ENCODE results near the gene IL7R. TPM values are rescaled to one million over a fixed set of nuclear protein-coding genes. Genes with fewer than 3 reads are reported as not detected.
A peak's percentile ranks its signal among the peaks of the same experiment; 100 is the strongest.

IL7R gene
- total RNA-seq, 1 donor from 2014 or later, result 64.1 TPM

- peaks cover 53% of the 10 kb centered on the region for H3K4me1 Mint-ChIP-seq
- H3K27ac Mint-ChIP-seq, result no peak overlapping the region
- no peak overlapping the region for H3K4me3 Mint-ChIP-seq
- intact Hi-C loops (cut with micrococcal nuclease), result no loop called here
- peaks cover 83% of the 10 kb centered on the region for H3K36me3 Mint-ChIP-seq (ENCODE audit: low read depth)
- peaks cover 7% of the 10 kb centered on the region for H3K9me3 Mint-ChIP-seq
- peak; percentile 34 for DNase-seq
- H3K27me3 Mint-ChIP-seq, result no peaks in the 10 kb centered on the region
Measured at GRCh38 chr5:35867998-35868397, 11.3 kb downstream of the IL7R start.

- Mint-ChIP-seq H3K36me3 (ENCODE audit: low read depth) (peaks cover 85% of the 10 kb centered on the region), H3K4me1 (peaks cover 47% of the 10 kb centered on the region), H3K27me3 (no peaks in the 10 kb centered on the region), H3K9me3 (peaks cover 7% of the 10 kb centered on the region), H3K4me3 (no peak overlapping the region), H3K27ac (peak overlapping the region; percentile 72)
- no peak for DNase-seq
- intact Hi-C loops (cut with micrococcal nuclease), result no loop called here
Measured at GRCh38 chr5:35869685-35870277, 13.1 kb downstream of the IL7R start.

- no peaks in the 10 kb centered on the region for H3K27me3 Mint-ChIP-seq
- H3K27ac Mint-ChIP-seq, result peak overlapping the region; percentile 80
- H3K4me3 Mint-ChIP-seq, result no peak overlapping the region
- peaks cover 42% of the 10 kb centered on the region for H3K4me1 Mint-ChIP-seq
- intact Hi-C loops (cut with micrococcal nuclease), result no loop called here
- peaks cover 85% of the 10 kb centered on the region for H3K36me3 Mint-ChIP-seq (ENCODE audit: low read depth)
- no peak for DNase-seq
- peaks cover 7% of the 10 kb centered on the region for H3K9me3 Mint-ChIP-seq
Measured at GRCh38 chr5:35870605-35871004, 13.9 kb downstream of the IL7R start.

- no peak for DNase-seq
- peak overlapping the region; percentile 12 for H3K4me3 Mint-ChIP-seq
- H3K36me3 Mint-ChIP-seq (ENCODE audit: low read depth), result peaks cover 91% of the 10 kb centered on the region
- peaks cover 5% of the 10 kb centered on the region for H3K9me3 Mint-ChIP-seq
- intact Hi-C loops (cut with micrococcal nuclease), result loop anchor here (2.0 kb wide), 1 partner anchor 14 kb away; no protein-coding TSS in a partner anchor
- H3K27ac Mint-ChIP-seq, result peak overlapping the region; percentile 74
- no peaks in the 10 kb centered on the region for H3K27me3 Mint-ChIP-seq
- H3K4me1 Mint-ChIP-seq, result peaks cover 54% of the 10 kb centered on the region
Measured at GRCh38 chr5:35876454-35876853, 19.8 kb downstream of the IL7R start.

- intact Hi-C loops (cut with micrococcal nuclease), result loop anchor here (2.0 kb wide), 1 partner anchor 14 kb away; no protein-coding TSS in a partner anchor
- Mint-ChIP-seq H3K9me3 (peaks cover 6% of the 10 kb centered on the region), H3K36me3 (ENCODE audit: low read depth) (peaks cover 88% of the 10 kb centered on the region), H3K4me1 (peaks cover 51% of the 10 kb centered on the region), H3K27me3 (no peaks in the 10 kb centered on the region), H3K4me3 (no peak overlapping the region), H3K27ac (peak overlapping the region; percentile 74)
- no peak for DNase-seq
Measured at GRCh38 chr5:35876922-35877321, 20.2 kb downstream of the IL7R start.

- peak overlapping the region; percentile 74 for H3K27ac Mint-ChIP-seq
- H3K4me3 Mint-ChIP-seq, result no peak overlapping the region
- H3K9me3 Mint-ChIP-seq, result peaks cover 7% of the 10 kb centered on the region
- DNase-seq, result no peak
- intact Hi-C loops (cut with micrococcal nuclease), result loop anchor here (2.0 kb wide), 1 partner anchor 15 kb away; no protein-coding TSS in a partner anchor
- H3K4me1 Mint-ChIP-seq, result peaks cover 54% of the 10 kb centered on the region
- H3K36me3 Mint-ChIP-seq (ENCODE audit: low read depth), result peaks cover 89% of the 10 kb centered on the region
- H3K27me3 Mint-ChIP-seq, result no peaks in the 10 kb centered on the region
Measured at GRCh38 chr5:35877655-35878054, 21.0 kb downstream of the IL7R start.

- DNase-seq, result no peak
- H3K27ac Mint-ChIP-seq, result peak overlapping the region; percentile 74
- no peak overlapping the region for H3K4me3 Mint-ChIP-seq
- H3K27me3 Mint-ChIP-seq, result no peaks in the 10 kb centered on the region
- intact Hi-C loops (cut with micrococcal nuclease), result no loop called here
- H3K36me3 Mint-ChIP-seq (ENCODE audit: low read depth), result peaks cover 91% of the 10 kb centered on the region
- peaks cover 7% of the 10 kb centered on the region for H3K9me3 Mint-ChIP-seq
- H3K4me1 Mint-ChIP-seq, result peaks cover 57% of the 10 kb centered on the region
Measured at GRCh38 chr5:35878079-35878478, 21.4 kb downstream of the IL7R start.

GRCh38 chr5:35879096-35879495, 22.4 kb downstream of the IL7R start:
- H3K4me3 Mint-ChIP-seq, result no peak overlapping the region
- H3K36me3 Mint-ChIP-seq (ENCODE audit: low read depth), result peaks cover 87% of the 10 kb centered on the region
- DNase-seq, result no peak
- peaks cover 7% of the 10 kb centered on the region for H3K9me3 Mint-ChIP-seq
- intact Hi-C loops (cut with micrococcal nuclease), result no loop called here
- H3K4me1 Mint-ChIP-seq, result peaks cover 64% of the 10 kb centered on the region
- no peaks in the 10 kb centered on the region for H3K27me3 Mint-ChIP-seq
- H3K27ac Mint-ChIP-seq, result peak overlapping the region; percentile 60

GRCh38 chr5:35879649-35880048, 23.0 kb downstream of the IL7R start:
- Mint-ChIP-seq H3K4me3 (no peak overlapping the region), H3K9me3 (peaks cover 7% of the 10 kb centered on the region), H3K27ac (peak overlapping the region; percentile 22), H3K36me3 (ENCODE audit: low read depth) (peaks cover 85% of the 10 kb centered on the region), H3K27me3 (no peaks in the 10 kb centered on the region), H3K4me1 (peaks cover 67% of the 10 kb centered on the region)
- intact Hi-C loops (cut with micrococcal nuclease), result no loop called here
- no peak for DNase-seq

- intact Hi-C loops (cut with micrococcal nuclease), result no loop called here
- Mint-ChIP-seq H3K36me3 (ENCODE audit: low read depth) (peaks cover 80% of the 10 kb centered on the region), H3K4me3 (no peak overlapping the region)
Measured at GRCh38 chr5:35880156-35880555, 23.5 kb downstream of the IL7R start.

GRCh38 chr5:35881758-35882157, 25.1 kb downstream of the IL7R start:
- DNase-seq, result no peak
- Mint-ChIP-seq H3K4me1 (peaks cover 55% of the 10 kb centered on the region), H3K4me3 (no peak overlapping the region), H3K27me3 (no peaks in the 10 kb centered on the region), H3K36me3 (ENCODE audit: low read depth) (peaks cover 64% of the 10 kb centered on the region), H3K27ac (peak overlapping the region; percentile 68), H3K9me3 (peaks cover 7% of the 10 kb centered on the region)
- intact Hi-C loops (cut with micrococcal nuclease), result no loop called here

More at GRCh38 chr5:35880156-35880555, 23.5 kb downstream of the IL7R start:
- Mint-ChIP-seq H3K27ac (peak overlapping the region; percentile 31), H3K27me3 (no peaks in the 10 kb centered on the region), H3K4me1 (peaks cover 65% of the 10 kb centered on the region), H3K9me3 (peaks cover 7% of the 10 kb centered on the region)
- DNase-seq, result no peak

GRCh38 chr5:35884191-35884769, 27.6 kb downstream of the IL7R start:
- DNase-seq, result no peak
- Mint-ChIP-seq H3K36me3 (ENCODE audit: low read depth) (peaks cover 41% of the 10 kb centered on the region), H3K4me1 (peaks cover 35% of the 10 kb centered on the region), H3K9me3 (peaks cover 3% of the 10 kb centered on the region), H3K4me3 (peak overlapping the region; percentile 63), H3K27me3 (no peaks in the 10 kb centered on the region), H3K27ac (peak overlapping the region; percentile 86)
- intact Hi-C loops (cut with micrococcal nuclease), result loop anchor here (1.0 to 2.0 kb wide), 3 partner anchors 20 to 41 kb away; no protein-coding TSS in a partner anchor

- DNase-seq, result no peak
- H3K9me3 Mint-ChIP-seq, result peaks cover 3% of the 10 kb centered on the region
- intact Hi-C loops (cut with micrococcal nuclease), result loop anchor here (1.0 to 2.0 kb wide), 3 partner anchors 20 to 40 kb away; no protein-coding TSS in a partner anchor
- H3K27ac Mint-ChIP-seq, result no peak overlapping the region
- peaks cover 30% of the 10 kb centered on the region for H3K4me1 Mint-ChIP-seq
- peaks cover 36% of the 10 kb centered on the region for H3K36me3 Mint-ChIP-seq (ENCODE audit: low read depth)
- H3K4me3 Mint-ChIP-seq, result no peak overlapping the region
- H3K27me3 Mint-ChIP-seq, result no peaks in the 10 kb centered on the region
Measured at GRCh38 chr5:35884773-35885172, 28.1 kb downstream of the IL7R start.

GRCh38 chr5:35886381-35886780, 29.7 kb downstream of the IL7R start:
- Mint-ChIP-seq H3K36me3 (ENCODE audit: low read depth) (peaks cover 23% of the 10 kb centered on the region), H3K27me3 (no peaks in the 10 kb centered on the region), H3K4me1 (peaks cover 25% of the 10 kb centered on the region), H3K27ac (no peak overlapping the region), H3K4me3 (no peak overlapping the region), H3K9me3 (peaks cover 3% of the 10 kb centered on the region)
- no peak for DNase-seq
- intact Hi-C loops (cut with micrococcal nuclease), result no loop called here

All from activated CD4-positive, alpha-beta T cell treated with anti-CD3 and anti-CD28 coated beads, Interleukin-2, amount 10 ng/mL, durations not matched to agents 24 days and 14 days (primary cell).